Neural cell (in vitro differentiated cells): Measurements from ENCODE around the gene PGM3.

Experiments
- CTCF ChIP-seq: fragments of 450-650 bp; IDR thresholded peaks from 2 replicates; pipeline ENCODE4 v1.5.1; 2014; ENCODE audit warnings: antibody characterized with exemption, mild to moderate bottlenecking, moderate library complexity; ENCODE audit not compliant: poor library complexity, severe bottlenecking
- EP300 ChIP-seq: fragments of 450-650 bp; conservative IDR thresholded peaks from 2 replicates; pipeline ENCODE4 v1.6.1; 2014; ENCODE audit warnings: antibody characterized with exemption, mild to moderate bottlenecking, moderate library complexity; ENCODE audit not compliant: poor library complexity, severe bottlenecking
- EZH2 ChIP-seq: fragments of 200-600, 300-800 bp; shearing (Covaris generic), sonication (generic); IDR thresholded peaks from 2 replicates; pipeline ENCODE4 v1.6.1; 2014; ENCODE audit warnings: antibody characterized with exemption, low read length, borderline replicate concordance, mild to moderate bottlenecking; ENCODE audit not compliant: insufficient read depth, poor library complexity, severe bottlenecking

- TF ChIP-seq EZH2 = no peak
- no peak for TF ChIP-seq CTCF
- TF ChIP-seq EP300 = no peak
Measured at GRCh38 chr6:83199863-83200225, 6.8 kb upstream of the PGM3 start.
